T-helper 2 cell treated with Interferon-gamma antibody and Interleukin-4, amounts not matched to agents 5 μg/mL and 100 μg/mL, for 36 hours (primary cell): Measurements from ENCODE around the gene CLDN18.

Experiments
- DNase-seq: peaks from one replicate; pipeline ENCODE4 v3.0.0; 2021; ENCODE audit warnings: low spot score
- H3K27ac Mint-ChIP-seq: one replicate; pipeline ENCODE4 v1.8.0; 2021; ENCODE audit warnings: mild to moderate bottlenecking, mixed read lengths
- H3K27me3 Mint-ChIP-seq: one replicate; pipeline ENCODE4 v1.8.0; 2021; ENCODE audit warnings: low read depth, mixed read lengths
- H3K36me3 Mint-ChIP-seq: one replicate; pipeline ENCODE4 v1.8.0; 2021; ENCODE audit warnings: low read depth, mixed read lengths
- H3K4me1 Mint-ChIP-seq: one replicate; pipeline ENCODE4 v1.8.0; 2021; ENCODE audit warnings: low read depth, mixed read lengths
- H3K4me3 Mint-ChIP-seq: one replicate; pipeline ENCODE4 v1.8.0; 2022; ENCODE audit warnings: mild to moderate bottlenecking, moderate library complexity, mixed read lengths
- H3K9me3 Mint-ChIP-seq: one replicate; pipeline ENCODE4 v1.8.0; 2021; ENCODE audit warnings: mixed read lengths

Gene CLDN18

DNA sequence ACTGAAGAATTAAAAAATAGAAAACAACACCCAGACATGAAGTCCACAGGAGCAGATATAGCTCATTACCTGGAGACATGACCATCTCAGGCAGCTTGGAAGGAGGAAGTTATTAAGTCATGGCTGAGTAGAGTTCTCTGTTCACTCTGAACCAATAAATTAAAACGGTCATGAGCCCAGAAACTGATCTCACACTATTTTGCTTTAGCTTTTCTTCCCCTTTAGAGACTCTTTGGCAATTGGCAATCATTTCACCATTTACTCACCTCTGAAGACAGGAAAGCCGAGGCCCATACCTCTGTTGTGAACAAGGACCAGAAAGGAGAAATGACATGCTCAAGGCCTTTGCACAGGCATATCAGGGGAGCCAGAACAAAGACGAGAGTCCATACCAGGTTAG lies 26.6 kb downstream of the CLDN18 start:
- Mint-ChIP-seq H3K9me3 (no peaks in the 10 kb centered on the region), H3K4me3 (no peak overlapping the region), H3K4me1 (no peaks in the 10 kb centered on the region), H3K27ac (no peak overlapping the region), H3K27me3 (peaks cover 37% of the 10 kb centered on the region), H3K36me3 (no peaks in the 10 kb centered on the region)
- DNase-seq: no peak

DNA sequence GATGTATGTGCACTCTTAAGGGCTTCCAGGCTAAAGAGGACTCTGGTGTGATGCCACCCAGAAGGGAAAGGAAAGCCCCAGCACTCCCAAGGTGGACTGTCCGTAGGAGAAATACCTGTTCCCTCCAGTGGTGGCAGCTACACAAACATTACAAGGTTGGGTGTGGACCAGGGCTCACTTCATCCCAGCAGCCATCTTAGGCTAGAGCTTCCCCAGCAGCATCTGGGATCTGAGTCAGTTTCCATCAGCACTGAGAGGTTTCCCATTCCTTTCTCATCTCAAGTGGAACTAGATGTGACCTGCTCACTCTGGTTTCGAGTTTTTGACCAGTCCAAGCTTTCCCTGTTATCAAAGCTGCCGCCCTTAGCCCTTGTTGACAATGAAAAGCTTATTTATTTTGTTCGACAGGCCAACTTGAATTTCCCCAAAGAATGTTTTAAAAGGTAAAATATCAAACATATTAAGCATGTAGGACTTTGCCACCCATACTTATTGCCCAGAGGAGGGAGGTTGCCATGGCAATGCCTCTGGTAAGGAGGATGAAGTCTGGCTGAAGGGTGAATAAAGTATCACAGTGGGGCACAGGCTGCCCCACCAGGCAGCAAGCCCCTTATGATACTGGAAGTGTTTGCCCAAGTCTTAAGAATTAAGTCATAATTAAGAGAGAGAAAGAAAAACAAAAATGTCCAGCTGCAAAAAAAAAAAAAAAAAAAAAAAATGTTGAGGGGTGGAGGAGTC lies 28.9 kb downstream of the CLDN18 start:
- H3K4me3 Mint-ChIP-seq: no peak overlapping the region

GRCh38 chr3:138042043-138042442 lies 32.1 kb downstream of the CLDN18 start:
- no peak overlapping the region for H3K4me3 Mint-ChIP-seq
- H3K36me3 Mint-ChIP-seq: no peaks in the 10 kb centered on the region
- H3K27ac Mint-ChIP-seq: no peak overlapping the region
- no peaks in the 10 kb centered on the region for H3K4me1 Mint-ChIP-seq
- no peak for DNase-seq
- no peaks in the 10 kb centered on the region for H3K9me3 Mint-ChIP-seq
- peaks cover 27% of the 10 kb centered on the region for H3K27me3 Mint-ChIP-seq

More for the DNA sequence above, 28.9 kb downstream of the CLDN18 start:
- no peak overlapping the region for H3K27ac Mint-ChIP-seq
- peaks cover 39% of the 10 kb centered on the region for H3K27me3 Mint-ChIP-seq
- no peak for DNase-seq
- H3K36me3 Mint-ChIP-seq: no peaks in the 10 kb centered on the region
- no peaks in the 10 kb centered on the region for H3K4me1 Mint-ChIP-seq
- H3K9me3 Mint-ChIP-seq: no peaks in the 10 kb centered on the region

GRCh38 chr3:138043266-138044029 lies 33.5 kb downstream of the CLDN18 start:
- Mint-ChIP-seq H3K4me3 (no peak overlapping the region), H3K27ac (no peak overlapping the region), H3K9me3 (no peaks in the 10 kb centered on the region), H3K4me1 (no peaks in the 10 kb centered on the region), H3K27me3 (peaks cover 20% of the 10 kb centered on the region), H3K36me3 (no peaks in the 10 kb centered on the region)
- no peak for DNase-seq

- H3K36me3 Mint-ChIP-seq: no peaks in the 10 kb centered on the region
- no peak overlapping the region for H3K4me3 Mint-ChIP-seq
- no peak overlapping the region for H3K27ac Mint-ChIP-seq
- no peak for DNase-seq
- no peaks in the 10 kb centered on the region for H3K4me1 Mint-ChIP-seq
- H3K27me3 Mint-ChIP-seq: peaks cover 9% of the 10 kb centered on the region
- no peaks in the 10 kb centered on the region for H3K9me3 Mint-ChIP-seq
Measured at GRCh38 chr3:138046085-138046484, 36.1 kb downstream of the CLDN18 start.

DNA sequence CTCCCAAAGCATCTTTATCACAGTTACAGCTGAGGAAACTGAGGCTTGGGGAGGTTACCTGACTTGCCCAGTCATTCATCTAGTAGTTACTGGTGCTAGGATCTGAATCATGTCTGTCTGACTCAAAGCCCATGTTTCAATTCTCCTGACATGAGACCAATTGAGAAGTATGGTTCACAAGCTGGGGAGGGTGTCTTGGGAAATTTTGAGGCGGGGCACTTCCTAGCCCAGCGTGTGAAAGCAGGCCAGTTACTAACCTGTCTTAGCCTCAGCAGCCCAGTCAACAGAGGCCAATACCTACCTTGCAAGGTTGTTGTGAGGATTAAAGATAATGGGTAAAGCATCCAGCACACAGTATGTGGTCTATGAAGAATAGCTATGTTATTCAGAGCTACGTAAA lies 37.0 kb downstream of the CLDN18 start:
- Mint-ChIP-seq H3K4me1 (no peaks in the 10 kb centered on the region), H3K27me3 (peaks cover 4% of the 10 kb centered on the region), H3K27ac (no peak overlapping the region), H3K9me3 (no peaks in the 10 kb centered on the region), H3K4me3 (no peak overlapping the region), H3K36me3 (no peaks in the 10 kb centered on the region)
- no peak for DNase-seq

DNA sequence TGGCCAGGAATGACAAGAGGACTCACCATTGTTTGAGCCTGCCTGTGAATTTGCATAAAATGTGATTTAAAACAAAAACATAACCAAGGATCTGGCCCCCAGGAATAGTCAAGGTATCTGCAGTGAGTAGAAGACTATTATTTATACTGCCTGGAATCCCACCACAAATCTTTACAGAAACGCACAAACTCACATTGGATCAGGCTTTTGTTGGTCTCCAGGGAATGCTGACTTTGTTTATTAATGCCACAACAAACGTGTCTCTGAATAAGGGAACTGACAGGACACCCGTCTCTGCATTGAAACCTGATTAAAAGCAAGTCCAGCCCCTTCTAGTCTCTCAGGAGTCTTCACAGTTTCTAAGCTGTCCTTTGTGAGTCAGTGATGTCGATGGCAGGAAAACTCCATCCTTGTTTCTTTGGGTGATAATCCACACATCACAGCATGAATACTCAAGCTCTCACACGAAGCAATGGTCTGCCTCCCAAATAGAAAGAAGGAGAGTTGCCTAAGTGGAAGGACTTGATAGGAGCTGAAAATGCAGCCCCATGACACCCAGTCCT lies 37.7 kb downstream of the CLDN18 start:
- no peaks in the 10 kb centered on the region for H3K9me3 Mint-ChIP-seq
- H3K4me3 Mint-ChIP-seq: no peak overlapping the region
- H3K27me3 Mint-ChIP-seq: peaks cover 2% of the 10 kb centered on the region
- no peaks in the 10 kb centered on the region for H3K36me3 Mint-ChIP-seq
- H3K27ac Mint-ChIP-seq: no peak overlapping the region
- no peaks in the 10 kb centered on the region for H3K4me1 Mint-ChIP-seq
- DNase-seq: no peak

- Mint-ChIP-seq H3K4me1 (no peaks in the 10 kb centered on the region), H3K27ac (no peak overlapping the region), H3K36me3 (no peaks in the 10 kb centered on the region), H3K27me3 (peaks cover 10% of the 10 kb centered on the region), H3K4me3 (no peak overlapping the region), H3K9me3 (no peaks in the 10 kb centered on the region)
- no peak for DNase-seq
Measured at GRCh38 chr3:138049157-138049919, 39.4 kb downstream of the CLDN18 start.

- H3K4me3 Mint-ChIP-seq: no peak overlapping the region
- H3K4me1 Mint-ChIP-seq: no peaks in the 10 kb centered on the region
- H3K9me3 Mint-ChIP-seq: no peaks in the 10 kb centered on the region
- H3K36me3 Mint-ChIP-seq: no peaks in the 10 kb centered on the region
- H3K27ac Mint-ChIP-seq: no peak overlapping the region
- no peak for DNase-seq
- peaks cover 21% of the 10 kb centered on the region for H3K27me3 Mint-ChIP-seq
Measured at GRCh38 chr3:138051947-138052802, 42.2 kb downstream of the CLDN18 start.

- Mint-ChIP-seq H3K27ac (no peak overlapping the region), H3K4me1 (no peaks in the 10 kb centered on the region), H3K27me3 (peaks cover 21% of the 10 kb centered on the region), H3K4me3 (no peak overlapping the region), H3K36me3 (no peaks in the 10 kb centered on the region), H3K9me3 (no peaks in the 10 kb centered on the region)
- DNase-seq: no peak
Measured at GRCh38 chr3:138054057-138054456, 44.1 kb downstream of the CLDN18 start.

DNA sequence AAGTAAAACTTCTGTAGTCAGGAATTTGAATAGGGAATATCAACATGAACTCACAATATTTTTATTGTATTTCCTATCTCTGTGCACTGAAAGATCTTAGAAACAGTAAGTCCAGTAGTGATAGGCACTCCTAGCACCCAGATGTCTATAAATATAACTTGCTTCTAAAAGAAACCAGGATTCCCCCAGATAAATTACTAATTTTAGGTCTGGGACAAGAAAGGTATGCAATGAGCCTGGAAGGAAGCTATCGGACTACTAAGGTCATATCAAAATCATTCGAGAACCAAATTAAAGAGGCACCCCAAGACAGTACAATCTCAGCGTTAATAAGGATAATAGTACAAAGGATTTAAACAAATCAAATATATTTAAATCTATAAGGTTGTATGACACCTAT lies 47.4 kb downstream of the CLDN18 start:
- DNase-seq: no peak
- H3K27ac Mint-ChIP-seq: no peak overlapping the region
- no peaks in the 10 kb centered on the region for H3K4me1 Mint-ChIP-seq
- H3K4me3 Mint-ChIP-seq: no peak overlapping the region
- peaks cover 28% of the 10 kb centered on the region for H3K27me3 Mint-ChIP-seq
- H3K9me3 Mint-ChIP-seq: no peaks in the 10 kb centered on the region
- no peaks in the 10 kb centered on the region for H3K36me3 Mint-ChIP-seq

DNA sequence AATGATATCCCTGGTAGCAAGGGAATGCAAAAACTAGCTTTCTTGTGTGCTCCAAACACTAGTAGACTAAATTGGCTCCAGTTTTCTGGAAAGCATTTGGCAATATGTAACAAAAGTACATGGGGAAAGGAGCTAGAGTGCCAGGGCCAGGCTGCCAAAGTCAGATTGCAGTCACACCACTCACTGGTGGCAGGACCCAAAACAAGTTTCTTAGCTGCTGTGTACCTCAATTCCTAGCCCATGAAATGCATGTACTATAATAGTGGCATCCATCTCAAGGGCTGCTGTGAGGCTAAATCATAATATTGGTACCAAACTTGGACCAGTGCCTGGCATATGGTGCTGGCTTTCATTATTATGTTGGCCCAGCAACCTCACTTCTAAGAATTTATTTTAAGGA lies 49.3 kb downstream of the CLDN18 start:
- no peak for DNase-seq
- Mint-ChIP-seq H3K27me3 (peaks cover 24% of the 10 kb centered on the region), H3K4me1 (no peaks in the 10 kb centered on the region), H3K4me3 (no peak overlapping the region), H3K9me3 (no peaks in the 10 kb centered on the region), H3K36me3 (no peaks in the 10 kb centered on the region), H3K27ac (no peak overlapping the region)

DNA sequence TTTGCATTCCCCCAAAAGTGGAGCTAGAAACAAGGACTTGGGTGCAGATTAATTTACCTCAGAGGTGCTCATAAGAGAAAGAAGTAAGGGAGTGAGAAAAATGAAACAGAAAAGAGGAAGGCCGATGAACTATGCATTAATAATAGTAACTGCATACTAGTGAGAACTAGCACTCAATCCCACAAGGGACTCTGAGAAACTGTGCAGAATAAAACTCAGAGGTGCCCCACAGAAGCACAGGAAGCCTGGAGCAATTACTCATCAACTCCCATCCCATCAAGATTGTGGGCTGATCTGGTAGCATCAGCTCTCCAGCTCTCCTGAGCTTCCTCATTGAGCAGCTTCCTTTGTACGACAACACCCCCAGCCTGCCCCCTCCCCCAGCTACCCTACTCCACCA lies 50.8 kb downstream of the CLDN18 start:
- peaks cover 19% of the 10 kb centered on the region for H3K27me3 Mint-ChIP-seq
- H3K36me3 Mint-ChIP-seq: no peaks in the 10 kb centered on the region
- H3K4me1 Mint-ChIP-seq: peaks cover 1% of the 10 kb centered on the region
- no peaks in the 10 kb centered on the region for H3K9me3 Mint-ChIP-seq
- no peak for DNase-seq
- no peak overlapping the region for H3K4me3 Mint-ChIP-seq
- no peak overlapping the region for H3K27ac Mint-ChIP-seq
